Measurements from ENCODE around the gene GAL3ST3.
"Not testable (repeated sequence)": the region's sequence is repeated elsewhere in the genome, so short reads cannot be mapped to it uniquely, and the experiment has no call there.

GAL3ST3 gene

GRCh38 chr11:66048547-66049323 is at the start of gene GAL3ST3:
GAL3ST3 (minus strand) TSS chr11:66049161; CDS start chr11:66045415, 3,746 bp downstream.
- TF ChIP-seq, protein P1, sequence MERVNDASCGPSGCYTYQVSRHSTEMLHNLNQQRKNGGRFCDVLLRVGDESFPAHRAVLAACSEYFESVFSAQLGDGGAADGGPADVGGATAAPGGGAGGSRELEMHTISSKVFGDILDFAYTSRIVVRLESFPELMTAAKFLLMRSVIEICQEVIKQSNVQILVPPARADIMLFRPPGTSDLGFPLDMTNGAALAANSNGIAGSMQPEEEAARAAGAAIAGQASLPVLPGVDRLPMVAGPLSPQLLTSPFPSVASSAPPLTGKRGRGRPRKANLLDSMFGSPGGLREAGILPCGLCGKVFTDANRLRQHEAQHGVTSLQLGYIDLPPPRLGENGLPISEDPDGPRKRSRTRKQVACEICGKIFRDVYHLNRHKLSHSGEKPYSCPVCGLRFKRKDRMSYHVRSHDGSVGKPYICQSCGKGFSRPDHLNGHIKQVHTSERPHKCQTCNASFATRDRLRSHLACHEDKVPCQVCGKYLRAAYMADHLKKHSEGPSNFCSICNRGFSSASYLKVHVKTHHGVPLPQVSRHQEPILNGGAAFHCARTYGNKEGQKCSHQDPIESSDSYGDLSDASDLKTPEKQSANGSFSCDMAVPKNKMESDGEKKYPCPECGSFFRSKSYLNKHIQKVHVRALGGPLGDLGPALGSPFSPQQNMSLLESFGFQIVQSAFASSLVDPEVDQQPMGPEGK (CRISPR knock-in tag; IDR thresholded peaks at IDR 0.05; ENCODE audit: borderline replicate concordance): no peak
- no peak for TF ChIP-seq PPARA (CRISPR knock-in tag; IDR thresholded peaks at IDR 0.05; ENCODE audit: borderline replicate concordance)
- TF ChIP-seq TCF4 (CRISPR knock-in tag; IDR thresholded peaks at IDR 0.05; ENCODE audit: borderline replicate concordance): no peak
- no peak for TF ChIP-seq ESRRG (CRISPR knock-in tag; IDR thresholded peaks at IDR 0.05)
- no peak for TF ChIP-seq ARNTL (CRISPR knock-in tag; IDR thresholded peaks at IDR 0.05; ENCODE audit: borderline replicate concordance, low read depth)
- TF ChIP-seq TSHZ2 (CRISPR knock-in tag; IDR thresholded peaks at IDR 0.05): no peak

DNA sequence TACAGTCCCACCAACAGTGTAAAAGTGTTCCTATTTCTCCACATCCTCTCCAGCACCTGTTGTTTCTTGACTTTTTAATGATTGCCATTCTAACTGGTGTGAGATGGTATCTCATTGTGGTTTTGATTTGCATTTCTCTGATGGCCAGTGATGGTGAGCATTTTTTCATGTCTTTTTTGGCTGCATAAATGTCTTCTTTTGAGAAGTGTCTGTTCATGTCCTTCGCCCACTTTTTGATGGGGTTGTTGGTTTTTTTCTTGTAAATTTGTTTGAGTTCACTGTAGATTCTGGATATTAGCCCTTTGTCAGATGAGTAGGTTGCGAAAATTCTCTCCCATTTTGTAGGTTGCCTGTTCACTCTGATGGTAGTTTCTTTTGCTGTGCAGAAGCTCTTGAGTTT is 43.2 kb upstream of the GAL3ST3 start:
- ATAC-seq: not testable (repeated sequence)

More at GRCh38 chr11:66048547-66049323, at the start of gene GAL3ST3:
- peak; percentile 0; the same call in 1 of the 3 replicates for ATAC-seq

GRCh38 chr11:66090288-66090687 is 41.3 kb upstream of the GAL3ST3 start:
- ATAC-seq: no peak
- TF ChIP-seq, protein P1 (CRISPR knock-in tag; IDR thresholded peaks at IDR 0.05; ENCODE audit: borderline replicate concordance): no peak
- TF ChIP-seq CSRNP3 (CRISPR knock-in tag; IDR thresholded peaks at IDR 0.05) (no peak), SNAI2 (CRISPR knock-in tag; IDR thresholded peaks at IDR 0.05) (no peak), ZNF8 (CRISPR knock-in tag; IDR thresholded peaks at IDR 0.05) (no peak), CSDC2 (CRISPR knock-in tag; IDR thresholded peaks at IDR 0.05) (no peak), ZNF565 (CRISPR knock-in tag; conservative IDR thresholded peaks at IDR 0.05; ENCODE audit: low read depth) (no peak), ZFP3 (CRISPR knock-in tag; IDR thresholded peaks at IDR 0.05) (no peak), CREB5 (CRISPR knock-in tag; IDR thresholded peaks at IDR 0.05; ENCODE audit: low read depth) (no peak), RARB (CRISPR knock-in tag; IDR thresholded peaks at IDR 0.05) (no peak), ZC3H10 (CRISPR knock-in tag; IDR thresholded peaks at IDR 0.05) (no peak), POU6F1 (CRISPR knock-in tag; IDR thresholded peaks at IDR 0.05; ENCODE audit: borderline replicate concordance, low read depth) (no peak), ARNTL (CRISPR knock-in tag; IDR thresholded peaks at IDR 0.05; ENCODE audit: borderline replicate concordance, low read depth) (no peak), TOX (CRISPR knock-in tag; IDR thresholded peaks at IDR 0.05; ENCODE audit: borderline replicate concordance) (no peak)

All from SK-N-SH treated with all-trans-retinoic acid at 6 μM for 48 hours (cell line).